ENCODE measurements around the gene ITGB2. TPM values are rescaled to one million over a fixed set of nuclear protein-coding genes. Genes with fewer than 3 reads are reported as not detected.

ITGB2 gene
- total RNA-seq, 1 experiment from 2014 or later: 1.5 TPM

DNA sequence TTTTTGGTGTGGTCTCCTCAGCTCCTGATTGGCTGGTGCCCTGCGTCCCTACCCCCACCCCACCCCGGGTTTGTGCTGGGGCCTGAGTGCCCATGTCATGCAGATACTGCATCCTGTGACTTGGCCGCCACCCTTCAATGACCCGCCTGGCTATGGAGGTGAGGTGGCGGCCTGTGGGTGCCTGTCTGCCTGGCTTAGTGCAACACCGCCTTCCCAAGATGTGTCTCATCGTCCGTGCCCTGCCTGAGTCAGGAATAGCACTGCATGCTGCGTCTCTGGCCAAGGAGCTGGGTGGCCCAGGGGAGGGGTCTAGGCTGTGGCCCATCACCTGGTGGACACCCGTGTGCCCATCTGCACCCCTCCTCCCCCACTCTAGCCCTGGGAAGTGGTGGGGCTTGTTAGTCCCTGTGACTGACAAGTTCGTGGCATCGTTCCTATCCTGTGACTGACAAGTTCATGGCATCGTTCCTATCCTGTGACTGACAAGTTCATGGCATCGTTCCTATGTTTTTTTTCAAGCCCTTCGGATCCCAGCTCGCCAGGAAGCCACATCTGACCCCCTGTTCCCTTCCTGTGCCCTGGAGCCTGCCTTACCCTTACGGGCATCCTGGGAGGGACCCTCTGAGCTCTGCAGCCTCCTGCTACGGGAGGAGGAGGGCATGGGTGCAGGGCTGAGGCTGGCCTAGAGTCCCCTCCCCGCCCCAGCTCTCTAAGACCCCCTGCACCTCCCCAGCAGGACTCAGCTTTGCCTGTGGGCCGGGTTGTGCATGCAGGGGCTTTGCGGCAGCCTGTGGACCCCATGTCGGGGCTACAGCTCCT lies 26.6 kb upstream of the ITGB2 start:
- Histone ChIP-seq H3K36me3 (ENCODE audit: control insufficient read depth in 1 of 2, insufficient read depth in 2 of 2, low read length in 2 of 2) (peaks cover 13 to 32% of the 10 kb centered on the region in 2 experiments), H3K27ac (ENCODE audit: low read depth, low read length) (no peak overlapping the region), H3K79me2 (ENCODE audit: insufficient read depth, low read length) (peaks cover 96% of the 10 kb centered on the region), H3K4me1 (ENCODE audit: control insufficient read depth in 1 of 2, insufficient read depth in 2 of 2, low read length in 2 of 2) (no peaks in the 10 kb centered on the region; a peak in 1 of 4 replicates), H3K4me2 (ENCODE audit: low read length) (no peak overlapping the region), H2AFZ (ENCODE audit: low read depth, low read length, poor library complexity, severe bottlenecking) (no peak overlapping the region), H3K4me3 (replicated peaks in 1 of 2; ENCODE audit: low read depth in 1 of 2, low read length in 2 of 2) (no peak overlapping the region), H3K9me3 (ENCODE audit: control insufficient read depth in 1 of 2, insufficient read depth in 1 of 2, low read depth in 1 of 2, low read length in 2 of 2) (no peaks in the 10 kb centered on the region), H3K9ac (ENCODE audit: low read length) (no peak overlapping the region), H4K20me1 (ENCODE audit: insufficient read depth) (no peaks in the 10 kb centered on the region), H3K9me2 (ENCODE audit: insufficient read depth) (no peaks in the 10 kb centered on the region), H3K27me3 (ENCODE audit: insufficient read depth, low read length) (no peaks in the 10 kb centered on the region)
- CTCF ChIA-PET: interaction anchor here (1.4 to 6.4 kb wide), 3 partner anchors 10 to 190 kb away, joined by 3 to 54 read pairs (median 29); no protein-coding TSS in a partner anchor
- TF ChIP-seq SP1 (IDR thresholded peaks at IDR 0.05; ENCODE audit: low read depth) (no peak), RAD21 (IDR thresholded peaks at IDR 0.05; ENCODE audit: low read depth) (no peak), CBX3 (IDR thresholded peaks at IDR 0.05; ENCODE audit: low read depth) (no peak), YY1 (IDR thresholded peaks at IDR 0.05; ENCODE audit: extremely low read depth, insufficient replicate concordance, low read depth, low read length) (no peak), ZNF274 (IDR thresholded peaks at IDR 0.05; ENCODE audit: low read depth, low read length) (no peak), ELF1 (IDR thresholded peaks at IDR 0.05; ENCODE audit: borderline replicate concordance, low read depth) (no peak), JUND (IDR thresholded peaks at IDR 0.05) (no peak), TCF7L2 (IDR thresholded peaks at IDR 0.05; ENCODE audit: borderline replicate concordance, extremely low read depth, insufficient read depth, insufficient read length) (no peak), EGR1 (IDR thresholded peaks at IDR 0.05; ENCODE audit: low read depth) (no peak), EZH2phosphoT487 (IDR thresholded peaks at IDR 0.05; ENCODE audit: borderline replicate concordance) (no peak), POLR2A (IDR thresholded peaks at IDR 0.05; ENCODE audit: borderline replicate concordance, extremely low read depth, insufficient read depth, insufficient read length) (no peak), FOSL1 (IDR thresholded peaks at IDR 0.05; ENCODE audit: low read depth) (no peak), EZH2 (IDR thresholded peaks at IDR 0.05) (no peak), ZFX (IDR thresholded peaks at IDR 0.05) (no peak), SIN3A (IDR thresholded peaks at IDR 0.05; ENCODE audit: low read depth) (no peak), CEBPB (IDR thresholded peaks at IDR 0.05; ENCODE audit: low read depth) (no peak)
- TF ChIP-seq, protein P1, sequence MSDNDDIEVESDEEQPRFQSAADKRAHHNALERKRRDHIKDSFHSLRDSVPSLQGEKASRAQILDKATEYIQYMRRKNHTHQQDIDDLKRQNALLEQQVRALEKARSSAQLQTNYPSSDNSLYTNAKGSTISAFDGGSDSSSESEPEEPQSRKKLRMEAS (IDR thresholded peaks at IDR 0.05): no peak
- RAD21 ChIA-PET (ENCODE audit: low non-redundant PET in 1 of 2, low total read pairs in 2 of 2, uncharacterized antibody in 2 of 2, unreplicated experiment in 2 of 2): no interaction called here
- POLR2A ChIA-PET: no interaction called here
- ATAC-seq (no peak), DNase-seq (ENCODE audit: low read depth, low spot score) (no peak)
- intact Hi-C loops (cut with micrococcal nuclease): no loop called here
- no TSS peak for BruUV-seq (replicated peaks)
